ENCODE data around the gene P2RX6. TPM values are rescaled to one million over a fixed set of nuclear protein-coding genes. Genes with fewer than 3 reads are reported as not detected.

P2RX6 gene
- total and polyA plus RNA-seq, 9 of the 15 experiments (the other 6 are each of a cell fraction or from before 2014, with no cell fraction given): 0.01 to 3.9 (median 1.5) TPM; not detected in 1

- TF ChIP-seq RNF219 (CRISPR knock-in tag; IDR thresholded peaks at IDR 0.05): peak; percentile 14; the same call in 1 of the 2 replicates
- TF ChIP-seq CEBPB (tag; IDR thresholded peaks at IDR 0.05): no peak
- TF ChIP-seq ZNF584 (CRISPR knock-in tag; IDR thresholded peaks at IDR 0.05; ENCODE audit: low read depth): no peak
- TF ChIP-seq MCM7 (IDR thresholded peaks at IDR 0.05): no peak
- no peak for TF ChIP-seq ZNF41 (CRISPR knock-in tag; conservative IDR thresholded peaks at IDR 0.05)
- TF ChIP-seq HES1 (IDR thresholded peaks at IDR 0.05; ENCODE audit: low read depth): no peak
- peak; percentile 22 to 67; a peak in 1 of 4 replicates for TF ChIP-seq TBL1XR1 (IDR thresholded peaks at IDR 0.05; ENCODE audit: low read length in 2 of 2)
- TF ChIP-seq KLF13 (tag; IDR thresholded peaks at IDR 0.05; ENCODE audit: borderline replicate concordance, low read depth): peak; percentile 64; the same call in 1 of the 2 replicates
- TF ChIP-seq CEBPZ (IDR thresholded peaks at IDR 0.05; ENCODE audit: borderline replicate concordance, low read depth, low read length): no peak
- no peak for TF ChIP-seq FOXJ2 (tag; IDR thresholded peaks at IDR 0.05)
- TF ChIP-seq POLR2H (tag; IDR thresholded peaks at IDR 0.05; ENCODE audit: low read depth): no peak
- no peak for TF ChIP-seq NCOA6 (IDR thresholded peaks at IDR 0.05)
- TF ChIP-seq BCL6 (CRISPR knock-in tag; IDR thresholded peaks at IDR 0.05): no peak
- no peak for TF ChIP-seq ZNF324 (CRISPR knock-in tag; IDR thresholded peaks at IDR 0.05)
- peak in 1 of 2 experiments; percentile 14; a peak in 1 of 4 replicates for TF ChIP-seq SRF (CRISPR knock-in tag; IDR thresholded peaks at IDR 0.05)
- TF ChIP-seq ZNF124 (CRISPR knock-in tag; IDR thresholded peaks at IDR 0.05): no peak
- no peak for TF ChIP-seq ZNF644 (tag; IDR thresholded peaks at IDR 0.05; ENCODE audit: low read depth)
- no peak for TF ChIP-seq RBM34 (IDR thresholded peaks at IDR 0.05; ENCODE audit: borderline replicate concordance, insufficient read depth, low read length)
- TF ChIP-seq THRA (IDR thresholded peaks at IDR 0.05): no peak
- TF ChIP-seq MIER1 (IDR thresholded peaks at IDR 0.05; ENCODE audit: low read depth): no peak
- no peak; the same call in 1 of the 2 replicates for TF ChIP-seq CXXC5 (CRISPR knock-in tag; IDR thresholded peaks at IDR 0.05)
These were observed 14.6 kb upstream of the P2RX6 start (continued) for GRCh38 chr22:21000207-21000986.

Data from K562 (cell line).